GM23248 (cell line): ENCODE data around the gene HES3. TPM values are rescaled to one million over a fixed set of nuclear protein-coding genes. Genes with fewer than 3 reads are reported as not detected.
A peak's percentile ranks its signal among the peaks of the same experiment; 100 is the strongest.

Experiments
- DNase-seq: peaks from one replicate; pipeline ENCODE4 v3.0.0-alpha.2; 2015
- H2AFZ ChIP-seq: fragments of 200-600 bp; sonication (generic); 2 replicates; pipeline ENCODE4 v1.6.1; 2016; ENCODE audit warnings: antibody characterized with exemption
- H3F3A ChIP-seq: fragments of 200-600 bp; sonication (generic); 2 replicates; pipeline ENCODE4 v1.6.1; 2016; ENCODE audit warnings: mild to moderate bottlenecking, antibody characterized with exemption, mixed run types; ENCODE audit not compliant: insufficient read depth
- H3K27ac ChIP-seq: fragments of 200-600 bp; sonication (generic); 2 replicates; pipeline ENCODE4 v1.5.1; 2016; ENCODE audit warnings: mild to moderate bottlenecking
- H3K27me3 ChIP-seq: fragments of 200-600 bp; sonication (generic); replicated peaks from 2 replicates; pipeline ENCODE4 v1.6.1; 2016; ENCODE audit warnings: mild to moderate bottlenecking; ENCODE audit not compliant: insufficient read depth
- H3K36me3 ChIP-seq: fragments of 200-600 bp; sonication (generic); 2 replicates; pipeline ENCODE4 v1.6.1; 2016; ENCODE audit warnings: low read depth, mild to moderate bottlenecking
- H3K4me1 ChIP-seq: fragments of 200-600 bp; sonication (generic); 2 replicates; pipeline ENCODE4 v1.6.1; 2016; ENCODE audit warnings: mild to moderate bottlenecking; ENCODE audit not compliant: insufficient read depth
- H3K4me2 ChIP-seq: fragments of 200-600 bp; sonication (generic); one replicate; pipeline ENCODE4 v1.6.1; 2016; ENCODE audit warnings: mild to moderate bottlenecking; ENCODE audit not compliant: unreplicated experiment
- H3K4me3 ChIP-seq: fragments of 200-600 bp; sonication (generic); 2 replicates; pipeline ENCODE4 v1.5.1; 2016; ENCODE audit warnings: mild to moderate bottlenecking
- H3K79me2 ChIP-seq: fragments of 200-600 bp; sonication (generic); 2 replicates; pipeline ENCODE4 v1.6.1; 2016; ENCODE audit warnings: mild to moderate bottlenecking; ENCODE audit not compliant: insufficient read depth
- H3K9ac ChIP-seq: fragments of 200-600 bp; sonication (generic); 2 replicates; pipeline ENCODE4 v1.6.1; 2016; ENCODE audit warnings: mild to moderate bottlenecking
- H3K9me2 ChIP-seq: fragments of 200-600 bp; sonication (generic); 2 replicates; pipeline ENCODE4 v1.6.1; 2016; ENCODE audit warnings: mixed run types, mild to moderate bottlenecking, moderate library complexity; ENCODE audit not compliant: insufficient read depth
- H3K9me3 ChIP-seq: fragments of 200-600 bp; sonication (generic); one replicate; pipeline ENCODE4 v1.6.1; 2017; ENCODE audit warnings: low read depth
- H4K20me1 ChIP-seq: fragments of 200-600 bp; sonication (generic); 2 replicates; pipeline ENCODE4 v1.6.0; 2016; ENCODE audit not compliant: insufficient read depth
- EZH2 ChIP-seq: fragments of 200-600 bp; sonication (generic); IDR thresholded peaks from 2 replicates; pipeline ENCODE4 v1.6.1; 2018; ENCODE audit warnings: antibody characterized with exemption, mild to moderate bottlenecking; ENCODE audit not compliant: insufficient read depth, poor library complexity, severe bottlenecking
- EZH2phosphoT487 ChIP-seq: fragments of 200-600 bp; sonication (generic); IDR thresholded peaks from 2 replicates; pipeline ENCODE4 v1.6.1; 2018; ENCODE audit warnings: antibody characterized with exemption, moderate library complexity, mild to moderate bottlenecking, low read depth; ENCODE audit not compliant: insufficient read depth
- WGBS, 2 experiments: methylation state at CpG; one replicate each; pipeline ENCODE4 v1.1.6; 2015 to 2017; ENCODE audit warnings: low lambda C conversion rate in 2 of 2, low coverage in 1 of 2; ENCODE audit errors: missing lambda C conversion rate in 2 of 2; 5-methylcytosine and 5-hydroxymethylcytosine counted together
- in situ Hi-C: fragments of 300-500 bp; cut with MboI; formaldehyde crosslinking; loops from 2 replicates; pipeline ENCODE4 v1.15.0; 2020
- polyA plus RNA-seq: library from polyadenylated mRNA; unstranded; fragments of >200 nt; fragmentation: Nextera tagmentation; extraction: Ambion mirVana; gene quantifications from 2 replicates; pipeline ENCODE4 v1.2.1, GENCODE V29; 2016
- total RNA-seq: library from RNA; depleted of rRNA; stranded (reverse); fragments of >200 nt; shearing (Covaris generic); gene quantifications from 2 replicates; pipeline ENCODE4 v1.2.3, GENCODE V29; 2014

Gene HES3
- total and polyA plus RNA-seq, 2 experiments from 2014 or later: not detected

DNA sequence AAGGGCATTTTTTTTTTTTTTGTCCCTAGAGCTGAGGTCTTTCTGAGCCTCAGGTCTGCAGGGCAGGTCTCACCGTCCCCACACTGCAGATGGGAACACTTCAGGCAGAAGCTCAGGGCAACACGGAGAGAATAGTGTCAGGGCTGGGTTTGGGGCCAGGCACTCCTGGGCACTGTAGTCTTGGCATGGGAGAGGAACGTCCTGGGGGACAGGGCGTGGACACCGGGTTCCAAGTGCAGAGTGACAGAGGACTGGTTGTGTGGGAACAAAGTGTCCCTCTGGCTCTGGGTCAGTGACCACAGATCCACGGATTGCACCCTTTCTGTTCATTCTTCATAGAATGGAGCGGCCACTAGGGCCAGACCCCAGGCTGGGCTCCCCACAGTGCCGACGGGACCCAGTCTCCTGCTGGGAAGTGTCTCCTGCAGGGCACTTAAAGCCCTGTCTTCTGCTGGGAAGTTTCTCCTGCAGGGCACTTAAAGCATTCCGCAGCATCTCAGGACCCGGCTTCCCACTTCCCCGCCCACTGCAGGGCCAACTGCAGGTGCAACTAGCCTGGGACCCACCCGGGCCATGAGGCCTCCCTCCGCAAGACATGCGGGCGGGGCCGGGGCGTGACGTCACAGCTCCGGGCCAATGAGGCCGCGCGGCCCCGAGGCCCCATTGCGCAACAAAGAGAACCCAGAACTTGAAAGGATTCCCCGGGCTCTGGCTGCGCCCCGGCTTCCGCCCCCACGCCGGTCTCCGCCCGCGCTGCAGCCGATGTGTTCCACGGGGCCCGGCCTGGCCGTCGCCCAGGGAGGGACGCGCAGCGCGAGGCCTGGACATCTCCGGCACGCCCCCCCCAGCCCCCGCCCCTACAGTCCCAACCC, 15.7 kb downstream of the HES3 start:
- in situ Hi-C loops: no loop called here
- no peak overlapping the region for H2AFZ ChIP-seq

DNA sequence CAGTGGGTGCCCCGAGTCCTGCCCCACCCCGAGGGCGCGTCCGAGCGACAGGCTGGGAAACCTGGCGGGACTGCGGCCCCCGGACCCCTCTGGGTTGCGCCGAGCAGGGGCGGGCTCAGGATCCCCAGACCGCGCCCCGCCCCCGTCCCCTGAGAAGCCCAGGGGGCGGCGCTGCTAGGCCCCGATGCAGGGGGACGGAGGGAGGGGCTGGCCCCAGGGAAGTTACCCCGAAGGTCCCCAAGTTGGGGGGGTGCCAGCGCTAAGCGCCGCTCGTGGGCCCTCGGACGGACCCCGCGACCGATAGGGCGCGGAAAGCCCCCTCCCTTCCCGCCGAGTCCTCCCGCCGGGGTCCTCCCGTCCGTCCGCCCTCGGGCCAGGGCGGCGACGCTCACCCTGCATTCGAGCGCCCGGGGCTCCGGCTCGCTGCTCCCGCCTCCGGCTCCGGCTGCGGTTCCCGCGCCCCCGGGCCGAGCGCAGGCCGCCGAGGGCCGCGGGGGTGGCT, 16.5 kb downstream of the HES3 start:
- DNase-seq: peak; percentile 51
- Histone ChIP-seq H3K9me3 (no peaks in the 10 kb centered on the region), H3K4me2 (peak overlapping the region; percentile 67), H3K27me3 (no peaks in the 10 kb centered on the region), H3K4me1 (peaks cover 8% of the 10 kb centered on the region; the same call in 1 of the 2 replicates), H3K4me3 (peak overlapping the region; percentile 69), H3K9me2 (no peaks in the 10 kb centered on the region), H3F3A (no peaks in the 10 kb centered on the region), H3K79me2 (no peaks in the 10 kb centered on the region), H3K36me3 (no peaks in the 10 kb centered on the region), H2AFZ (peak overlapping the region; percentile 39; the same call in 1 of the 2 replicates), H4K20me1 (no peaks in the 10 kb centered on the region), H3K27ac (no peak overlapping the region), H3K9ac (peak overlapping the region; percentile 36)
- in situ Hi-C loops: no loop called here
- WGBS, 2 experiments: 1 to 3% methylated on average over 31 to 57 of the region's 61 CpGs
- TF ChIP-seq EZH2: no peak
- TF ChIP-seq EZH2phosphoT487: no peak

More for the DNA sequence above, 15.7 kb downstream of the HES3 start:
- H3K27ac ChIP-seq: no peak overlapping the region
- peak overlapping the region; percentile 36; the same call in 1 of the 2 replicates for H3K9ac ChIP-seq
- H3K4me2 ChIP-seq: peak overlapping the region; percentile 67
- no peaks in the 10 kb centered on the region for H3K36me3 ChIP-seq
- TF ChIP-seq EZH2 (no peak), EZH2phosphoT487 (no peak)
- DNase-seq: peak; percentile 94
- H3K4me1 ChIP-seq: peaks cover 8% of the 10 kb centered on the region; the same call in 1 of the 2 replicates
- no peaks in the 10 kb centered on the region for H3F3A ChIP-seq
- peak overlapping the region; percentile 69 for H3K4me3 ChIP-seq
- no peaks in the 10 kb centered on the region for H3K9me3 ChIP-seq
- no peaks in the 10 kb centered on the region for H4K20me1 ChIP-seq
- 3 to 5% methylated on average over 37 to 41 of the region's 46 CpGs for WGBS, 2 experiments
- H3K27me3 ChIP-seq: no peaks in the 10 kb centered on the region
- no peaks in the 10 kb centered on the region for H3K79me2 ChIP-seq
- no peaks in the 10 kb centered on the region for H3K9me2 ChIP-seq

DNA sequence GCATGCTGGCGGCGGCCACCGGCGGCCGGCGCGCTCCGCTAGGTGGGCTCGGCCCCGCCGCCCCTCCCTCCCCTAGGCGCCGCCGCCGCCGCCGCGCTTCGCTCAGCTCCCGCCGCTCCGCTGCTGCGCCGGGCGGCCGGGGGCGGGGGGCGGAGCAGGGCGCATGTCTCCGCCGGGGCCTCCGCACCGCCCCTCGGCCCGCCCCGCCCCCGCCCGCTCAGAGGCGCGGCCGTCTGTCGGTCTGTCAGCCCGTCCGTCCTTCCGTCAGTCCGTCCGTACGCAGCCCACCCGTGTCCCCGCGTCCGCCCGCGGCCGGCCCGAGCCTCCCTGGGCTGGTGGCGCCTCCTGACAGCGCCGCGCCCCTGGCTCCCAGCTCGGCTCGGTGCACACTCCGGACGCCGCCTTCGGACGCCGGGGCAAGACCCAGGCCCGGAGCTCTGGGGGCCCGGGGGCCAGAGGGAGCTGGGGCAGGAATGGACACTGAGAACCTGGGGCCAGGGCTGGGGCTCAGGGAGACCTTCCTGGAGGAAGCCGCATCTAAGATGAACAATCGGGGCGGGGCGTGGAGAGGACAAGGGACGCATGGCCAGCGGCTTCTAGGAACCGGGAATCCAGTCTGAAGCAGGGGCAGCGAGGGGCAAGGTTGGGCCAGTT, 17.1 kb downstream of the HES3 start, which contains the start of gene GPR153:
TSS of gene GPR153 (minus strand) at position 138 of the 654 bp plus-strand sequence. CDS start 6,193 bp downstream, outside the sequence.
- WGBS, 2 experiments: 2 to 3% methylated on average over 19 to 63 of the region's 78 CpGs

DNA sequence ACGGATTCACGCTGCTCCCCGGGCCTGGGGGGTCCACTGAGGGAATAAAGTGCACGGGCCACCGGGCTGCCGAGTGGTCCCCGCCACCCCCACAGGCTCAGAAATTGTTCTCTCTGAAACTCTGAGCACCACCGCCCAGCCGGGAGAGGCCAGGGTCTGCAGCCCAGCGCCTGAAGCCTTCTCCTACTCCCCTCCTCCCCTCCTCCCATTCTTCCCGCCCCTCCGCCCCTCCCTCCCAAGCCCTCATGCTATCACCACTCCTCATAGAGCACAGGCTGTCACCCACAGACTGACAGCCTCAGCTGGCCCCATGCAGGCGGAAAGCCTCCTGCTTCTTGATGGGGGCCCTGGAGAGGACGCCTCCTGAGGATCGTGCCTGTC, 17.6 kb downstream of the HES3 start:
- H2AFZ ChIP-seq: no peak overlapping the region
- no peaks in the 10 kb centered on the region for H3K27me3 ChIP-seq
- H4K20me1 ChIP-seq: no peaks in the 10 kb centered on the region
- peak overlapping the region; percentile 66 for H3K4me3 ChIP-seq
- no peak for TF ChIP-seq EZH2phosphoT487
- no peak for TF ChIP-seq EZH2
- H3K36me3 ChIP-seq: no peaks in the 10 kb centered on the region
- H3K4me1 ChIP-seq: peaks cover 8% of the 10 kb centered on the region; the same call in 1 of the 2 replicates
- no peaks in the 10 kb centered on the region for H3K9me2 ChIP-seq
- no peaks in the 10 kb centered on the region for H3K9me3 ChIP-seq
- H3K27ac ChIP-seq: no peak overlapping the region
- peak overlapping the region; percentile 39 for H3K4me2 ChIP-seq
- no peaks in the 10 kb centered on the region for H3K79me2 ChIP-seq
- no peak for DNase-seq
- no peaks in the 10 kb centered on the region for H3F3A ChIP-seq
- H3K9ac ChIP-seq: no peak overlapping the region
- in situ Hi-C loops: no loop called here
- WGBS, 2 experiments: 21 to 23% methylated on average over 9 to 15 of the region's 15 CpGs

More for the DNA sequence above, 17.1 kb downstream of the HES3 start, which contains the start of gene GPR153:
- Histone ChIP-seq H2AFZ (peak within 1 kb of the TSS; percentile 80), H3K4me1 (peaks cover 8% of the 10 kb centered on the region; the same call in 1 of the 2 replicates), H3K9ac (peak within 1 kb of the TSS; percentile 36), H3K9me3 (no peaks in the 10 kb centered on the region), H3K4me3 (peak within 1 kb of the TSS; percentile 69), H3F3A (no peaks in the 10 kb centered on the region), H3K4me2 (peak within 1 kb of the TSS; percentile 67), H3K36me3 (no peaks in the 10 kb centered on the region), H3K27me3 (no peaks in the 10 kb centered on the region), H4K20me1 (no peaks in the 10 kb centered on the region), H3K27ac (no peak within 1 kb of the TSS), H3K79me2 (no peaks in the 10 kb centered on the region), H3K9me2 (no peaks in the 10 kb centered on the region)
- TF ChIP-seq EZH2 (no peak), EZH2phosphoT487 (no peak)
- DNase-seq: peak; percentile 73
- in situ Hi-C loops: no loop called here
